GM12878 (cell line): Measurements from ENCODE around the gene UNC45B. TPM values are rescaled to one million over a fixed set of nuclear protein-coding genes. Genes with fewer than 3 reads are reported as not detected.

Source experiments
- ATAC-seq: fragments of 200-7000 bp; cut with Tn5 transposase; 3 replicates; pipeline ENCODE4 v1.9.1; 2020; ENCODE audit warnings: mild to moderate bottlenecking, moderate library complexity
- BruUV-seq: library from RNA; stranded (reverse); fragments of 400-500 nt; replicated peaks from 2 replicates; lab custom pipeline; 2021; lab: Mats Ljungman, UMichigan
- CTCF ChIA-PET: fragments of 300-600 bp; sonication (Branson Sonifier 250); formaldehyde crosslinking; extraction: SDS; loops from one replicate; lab custom pipeline; 2021; ENCODE audit warnings: inconsistent platforms; lab: Yijun Ruan, JAX
- POLR2A ChIA-PET: fragments of 350-600 bp; formaldehyde crosslinking; extraction: SDS; loops from one replicate; lab custom pipeline; 2021; ENCODE audit warnings: inconsistent platforms; lab: Charles Lee
- RAD21 ChIA-PET: fragments of 300-600 bp; sonication (Branson Sonifier 250); formaldehyde crosslinking; loops from one replicate; lab custom pipeline; 2023; ENCODE audit warnings: antibody characterized with exemption; ENCODE audit not compliant: unreplicated experiment; lab: Charles Lee
- SMC1A ChIA-PET: fragments of 300-600 bp; sonication (Branson Sonifier 250); formaldehyde crosslinking; loops from one replicate; lab custom pipeline; 2023; ENCODE audit not compliant: unreplicated experiment, uncharacterized antibody; lab: Charles Lee
- DNase-seq: peaks from one replicate; pipeline ENCODE4 v3.0.0-alpha.2; 2011; ENCODE audit warnings: low read depth, low spot score
- FAIRE-seq: peaks from 3 replicates; lab custom pipeline; 2011; peaks lifted over from hg19 to GRCh38; lab: Jason Lieb, UNC
- H2AFZ ChIP-seq: 2 replicates; pipeline ENCODE4 v1.6.0; 2011; ENCODE audit warnings: low read depth, low read length, control low read depth; ENCODE audit not compliant: control insufficient read depth
- H3K27ac ChIP-seq: 2 replicates; pipeline ENCODE4 v1.5.1; 2011; ENCODE audit warnings: control low read depth; ENCODE audit not compliant: control insufficient read depth, insufficient read depth
- H3K27me3 ChIP-seq, 2 experiments: replicated peaks in 1 of 2; 2 replicates each; pipeline versions ENCODE4 v1.6.0 to v1.6.1; 2011; ENCODE audit warnings: low read length in 1 of 2; ENCODE audit not compliant: control insufficient read depth in 2 of 2, insufficient read depth in 2 of 2
- H3K36me3 ChIP-seq, 2 experiments: 2 replicates each; pipeline ENCODE4 v1.5.1; 2011; ENCODE audit warnings: low read length in 1 of 2; ENCODE audit not compliant: control insufficient read depth in 2 of 2, insufficient read depth in 2 of 2
- H3K4me1 ChIP-seq: 2 replicates; pipeline ENCODE4 v1.6.1; 2011; ENCODE audit warnings: mild to moderate bottlenecking, low read length, moderate library complexity, mixed read lengths; ENCODE audit not compliant: control insufficient read depth, insufficient read depth
- H3K4me2 ChIP-seq: 2 replicates; pipeline ENCODE4 v1.6.0; 2011; ENCODE audit warnings: control low read depth; ENCODE audit not compliant: control insufficient read depth, insufficient read depth
- H3K4me3 ChIP-seq: fragments of 200-600 bp; sonication (generic); 2 replicates; pipeline ENCODE4 v1.5.1; 2016
- H3K79me2 ChIP-seq: 2 replicates; pipeline ENCODE4 v1.6.0; 2011; ENCODE audit warnings: low read length; ENCODE audit not compliant: control insufficient read depth, insufficient read depth
- H3K9ac ChIP-seq: 2 replicates; pipeline ENCODE4 v1.8.0; 2011; ENCODE audit warnings: low read length, control low read depth, mixed read lengths; ENCODE audit not compliant: control insufficient read depth, insufficient read depth
- H3K9me3 ChIP-seq: replicated peaks from 3 replicates; pipeline ENCODE4 v1.5.1; 2011; ENCODE audit warnings: mild to moderate bottlenecking, low read length; ENCODE audit not compliant: control insufficient read depth, insufficient read depth
- H4K20me1 ChIP-seq: 2 replicates; pipeline ENCODE4 v1.6.0; 2011; ENCODE audit not compliant: control insufficient read depth, insufficient read depth
- IRF4 ChIP-seq: IDR thresholded peaks from 2 replicates; pipeline ENCODE4 v1.6.1; 2011; ENCODE audit warnings: low read depth, low read length
- NRF1 ChIP-seq: conservative IDR thresholded peaks from 2 replicates; pipeline ENCODE4 v1.6.1; 2011; ENCODE audit warnings: mild to moderate bottlenecking, low read depth, low read length, improper control_type of control experiment
- PAX8 ChIP-seq: fragments of 450-650 bp; IDR thresholded peaks from 2 replicates; pipeline ENCODE4 v1.6.1; 2017; ENCODE audit warnings: mild to moderate bottlenecking, moderate library complexity
- WGBS: methylation state at CpG from one replicate; pipeline ENCODE4 v1.1.6; 2016; ENCODE audit warnings: low lambda C conversion rate; ENCODE audit not compliant: insufficient replicate concordance, insufficient coverage; ENCODE audit errors: missing lambda C conversion rate; 5-methylcytosine and 5-hydroxymethylcytosine counted together
- in situ Hi-C: fragments of 300-500 bp; cut with MboI; formaldehyde crosslinking; loops from 9 replicates; pipeline ENCODE4 v1.14.3; 2018; ENCODE audit warnings: mixed read lengths
- intact Hi-C: fragments of 100-400 bp; cut with micrococcal nuclease; formaldehyde crosslinking; loops from one replicate; pipeline ENCODE4 v1.14.2; 2022; ENCODE audit not compliant: unreplicated experiment
- polyA plus RNA-seq, 11 experiments: library from polyadenylated mRNA; depleted of rRNA in 4 of 11; unstranded in 6 of 11; stranded (reverse) in 5 of 11; fragments of >200 nt; fragmentation: Nextera tagmentation in 4 of 11; fragmentation: Illumina TruSeq in 1 of 11; extraction: Ambion mirVana in 4 of 11; extraction: Trizol in 1 of 11; gene quantifications; 1 replicate in 1 of 11; 2 replicates in 10 of 11; pipeline versions ENCODE4 v1.2.1 to v1.2.3, GENCODE V29; 2011 to 2016; ENCODE audit warnings: inconsistent platforms in 2 of 11, missing spikeins in 2 of 11, low read depth in 1 of 11
- total RNA-seq, 4 experiments: library from RNA; depleted of rRNA in 3 of 4; stranded (reverse); fragments of >200 nt in 3 of 4; fragmentation: Illumina TruSeq in 1 of 4; extraction: Trizol in 1 of 4; gene quantifications; 2 replicates each; pipeline versions ENCODE4 v1.2.1 to v1.2.3, GENCODE V29; 2013 to 2021

The UNC45B gene
- total and polyA plus RNA-seq, 10 of the 15 experiments (the other 5 are each of a cell fraction or from before 2014, with no cell fraction given), result 0.03 TPM; not detected in 9

DNA sequence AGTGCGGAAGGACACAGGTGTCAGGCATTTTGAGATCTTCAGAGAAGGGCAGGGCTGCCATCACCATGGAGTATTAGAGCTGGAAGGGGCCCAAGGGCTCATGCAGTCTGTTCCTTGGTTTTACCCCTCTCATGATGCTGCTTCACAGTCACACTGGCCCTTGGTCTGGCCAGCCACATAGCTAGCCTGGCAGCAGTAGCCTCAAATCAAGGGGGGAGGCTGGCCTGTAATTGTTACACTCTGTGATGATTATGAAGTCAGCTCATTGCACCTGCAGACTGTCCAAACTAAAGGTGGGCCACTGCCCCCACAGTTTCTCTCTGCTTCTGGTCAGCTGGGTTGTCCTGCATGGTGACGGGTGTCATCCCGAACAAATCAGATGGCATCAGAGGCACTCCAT lies 26.3 kb upstream of the UNC45B start, which contains the start of gene FNDC8 (continued):
- TF ChIP-seq PAX8 (no peak), NRF1 (no peak)

DNA sequence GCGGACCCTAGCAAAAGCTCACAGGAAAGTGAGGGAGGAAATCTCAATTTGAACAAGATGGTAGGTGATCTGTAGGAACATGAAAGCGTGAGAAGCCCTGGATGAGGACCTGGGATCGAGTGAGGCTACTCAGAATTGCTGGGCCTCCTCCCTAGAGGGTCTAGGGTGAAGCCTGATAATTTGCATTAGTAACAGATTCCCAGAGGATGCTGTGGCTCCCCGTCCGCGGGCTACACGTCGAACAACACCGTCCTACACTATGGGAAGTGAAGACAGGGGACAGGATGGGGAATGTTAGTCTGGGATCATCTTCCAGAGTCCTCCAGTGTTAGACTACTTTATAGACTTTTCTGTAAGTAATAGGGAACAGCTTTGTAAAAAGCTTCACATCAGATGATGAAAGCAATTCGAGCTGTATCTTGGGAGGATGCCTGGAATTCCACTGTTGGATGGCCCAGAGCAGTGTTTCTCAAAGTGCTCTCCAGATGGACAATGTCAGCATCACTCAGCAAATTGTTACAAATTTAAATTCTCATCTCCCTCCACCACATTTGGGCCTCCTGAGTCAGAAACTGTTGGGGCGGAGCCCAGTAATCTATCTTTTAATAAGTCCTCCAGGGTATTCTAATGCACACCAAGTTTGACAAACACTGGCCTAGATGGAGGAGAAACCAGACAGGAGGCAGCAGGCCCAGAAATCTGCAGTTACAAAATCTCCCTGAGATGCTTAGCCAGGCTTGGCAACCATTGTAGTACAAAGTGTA lies 19.7 kb upstream of the UNC45B start:
- Histone ChIP-seq H2AFZ (no peak overlapping the region), H3K4me3 (no peak overlapping the region), H3K9me3 (no peaks in the 10 kb centered on the region), H3K4me1 (no peaks in the 10 kb centered on the region), H3K27ac (no peak overlapping the region), H3K27me3 (no peaks in the 10 kb centered on the region), H4K20me1 (no peaks in the 10 kb centered on the region), H3K9ac (no peak overlapping the region), H3K79me2 (no peaks in the 10 kb centered on the region), H3K36me3 (peaks cover 9 to 14% of the 10 kb centered on the region in 2 experiments; a peak in 3 of 4 replicates)
- in situ Hi-C loops, result no loop called here
- ChIA-PET POLR2A (no interaction called here), CTCF (interaction anchor here (0.9 to 2.2 kb wide), 3 partner anchors 8 to 585 kb away, joined by 4 to 7 read pairs (median 4); no protein-coding TSS in a partner anchor), RAD21 (interaction anchor here (1.7 kb wide), 1 partner anchor 10 kb away, joined by 3 read pairs; no protein-coding TSS in a partner anchor), SMC1A (interaction anchor here (0.5 to 1.3 kb wide), 3 partner anchors 9 to 644 kb away, joined by 3 to 4 read pairs (median 3); no protein-coding TSS in a partner anchor)
- no peak for FAIRE-seq
- DNase-seq, result no peak
- no peak for ATAC-seq
- intact Hi-C loops, result no loop called here
- 97% methylated on average over 11 of the region's 11 CpGs for WGBS
- TF ChIP-seq IRF4, result no peak
- TF ChIP-seq, all 136 proteins: peak for 0
- no peak overlapping the region for H3K4me2 ChIP-seq
- BruUV-seq, result no TSS peak
